NT2/D1 (cell line): ENCODE measurements around the gene FRMD3.

Source experiments
- DNase-seq: peaks from one replicate; pipeline ENCODE4 v3.0.0-alpha.2; 2011; ENCODE audit warnings: low read depth, low spot score
- H3K27me3 ChIP-seq: 2 replicates; pipeline ENCODE4 v1.6.0; 2011; ENCODE audit warnings: mild to moderate bottlenecking; ENCODE audit not compliant: insufficient read length, insufficient read depth
- H3K36me3 ChIP-seq: 2 replicates; pipeline ENCODE4 v1.6.1; 2011; ENCODE audit warnings: mild to moderate bottlenecking, low read length, mixed read lengths; ENCODE audit not compliant: insufficient read depth, insufficient read length
- H3K4me1 ChIP-seq: 2 replicates; pipeline ENCODE4 v1.5.1; 2011; ENCODE audit not compliant: insufficient read depth, insufficient read length
- H3K4me3 ChIP-seq: 2 replicates; pipeline ENCODE4 v1.5.1; 2011; ENCODE audit warnings: low read depth; ENCODE audit not compliant: insufficient read length
- H3K9ac ChIP-seq: 2 replicates; pipeline ENCODE4 v1.6.0; 2011; ENCODE audit warnings: low read depth; ENCODE audit not compliant: insufficient read length
- H3K9me3 ChIP-seq: 2 replicates; pipeline ENCODE4 v1.5.1; 2011; ENCODE audit warnings: mild to moderate bottlenecking, low read length; ENCODE audit not compliant: insufficient read depth
- SUZ12 ChIP-seq: IDR thresholded peaks from 2 replicates; pipeline ENCODE4 v1.6.1; 2011; ENCODE audit not compliant: insufficient read length, insufficient read depth; ENCODE audit errors: extremely low read depth
- YY1 ChIP-seq: IDR thresholded peaks from 2 replicates; pipeline ENCODE4 v1.6.1; 2011; ENCODE audit not compliant: insufficient read length, insufficient read depth
- ZNF274 ChIP-seq: IDR thresholded peaks from 2 replicates; pipeline ENCODE4 v1.6.1; 2011; ENCODE audit warnings: mild to moderate bottlenecking, low read depth, low read length

Gene FRMD3

DNA sequence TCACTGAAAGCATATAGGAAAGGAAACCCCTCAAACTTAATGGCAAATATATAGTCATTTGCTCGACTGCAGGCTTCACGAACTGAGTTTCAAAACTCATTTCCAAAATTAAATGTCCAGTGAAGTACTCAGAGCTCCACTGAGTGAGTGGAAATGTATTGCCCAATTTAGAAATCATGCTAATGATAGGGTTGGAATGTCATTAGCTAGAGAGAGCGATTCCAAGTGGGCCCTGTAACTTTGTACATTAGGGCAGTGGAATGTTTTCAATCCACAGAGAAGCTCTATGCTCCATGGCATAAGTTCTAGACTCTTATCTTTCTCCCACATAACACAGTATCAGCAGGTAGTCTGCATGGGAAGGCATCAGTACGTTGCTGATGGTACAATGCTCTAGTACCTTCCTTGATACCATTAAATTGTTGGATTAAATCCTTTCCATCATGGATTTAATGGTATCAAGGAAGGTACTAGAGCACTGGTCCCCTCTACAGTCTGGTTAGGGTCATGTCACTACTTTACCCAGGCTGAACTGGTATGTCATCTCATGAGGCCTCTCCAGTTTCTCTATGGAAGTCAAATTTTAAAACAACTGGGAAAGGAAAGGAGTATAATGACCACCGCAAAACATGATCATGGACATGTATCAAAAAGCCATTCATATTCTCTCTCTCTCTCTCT is 292.1 kb downstream of the FRMD3 start:
- Histone ChIP-seq H3K4me3 (no peak overlapping the region), H3K9ac (no peak overlapping the region), H3K9me3 (no peaks in the 10 kb centered on the region; the same call in 1 of the 2 replicates), H3K36me3 (no peaks in the 10 kb centered on the region), H3K27me3 (no peaks in the 10 kb centered on the region), H3K4me1 (no peaks in the 10 kb centered on the region)
- TF ChIP-seq YY1 (no peak), SUZ12 (no peak), ZNF274 (no peak)
- no peak for DNase-seq

DNA sequence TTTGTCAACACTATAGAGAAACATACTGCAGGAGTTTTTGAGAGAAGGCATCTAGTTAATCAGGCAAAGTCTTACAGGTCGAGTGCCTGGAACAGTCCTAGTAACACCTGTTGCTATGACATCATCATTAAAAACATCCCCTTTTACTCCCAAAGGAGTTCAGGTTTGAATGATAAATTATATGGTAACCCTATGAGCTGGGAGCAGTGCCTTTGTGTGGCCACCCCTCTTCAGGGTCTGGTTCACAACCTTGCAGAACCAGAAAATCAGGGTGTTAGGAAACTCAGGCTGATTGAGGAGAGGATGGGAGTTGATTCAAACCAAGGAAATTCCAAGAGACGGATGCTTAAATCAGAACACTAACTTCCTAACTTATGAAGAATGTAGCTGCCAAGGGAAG is 296.1 kb downstream of the FRMD3 start:
- Histone ChIP-seq H3K9me3 (no peaks in the 10 kb centered on the region; the same call in 1 of the 2 replicates), H3K9ac (no peak overlapping the region), H3K4me1 (no peaks in the 10 kb centered on the region), H3K36me3 (no peaks in the 10 kb centered on the region), H3K4me3 (no peak overlapping the region), H3K27me3 (no peaks in the 10 kb centered on the region)
- TF ChIP-seq SUZ12 (no peak), ZNF274 (no peak), YY1 (no peak)
- no peak for DNase-seq

DNA sequence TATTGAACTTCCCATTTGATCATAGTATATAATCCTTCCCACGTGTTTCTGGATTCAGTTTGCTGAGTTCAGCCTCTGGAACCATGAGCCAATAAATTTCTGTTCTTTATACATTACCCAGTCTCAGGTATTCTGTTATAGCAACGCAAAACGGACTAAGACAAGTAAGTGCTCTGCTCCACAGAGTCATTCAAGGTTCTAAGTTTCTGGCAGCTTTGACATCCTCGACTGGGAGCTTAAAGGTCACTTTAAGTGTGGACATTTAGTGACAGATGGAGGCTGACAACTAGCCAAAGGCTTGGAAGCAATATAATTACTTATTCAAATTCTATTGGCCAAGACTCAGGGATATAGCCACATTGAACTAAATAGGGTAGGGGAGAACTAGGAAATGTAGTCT is 297.5 kb downstream of the FRMD3 start:
- Histone ChIP-seq H3K36me3 (no peaks in the 10 kb centered on the region), H3K27me3 (no peaks in the 10 kb centered on the region), H3K4me1 (no peaks in the 10 kb centered on the region), H3K4me3 (no peak overlapping the region), H3K9ac (no peak overlapping the region), H3K9me3 (no peaks in the 10 kb centered on the region; the same call in 1 of the 2 replicates)
- no peak for DNase-seq
- TF ChIP-seq YY1 = no peak
- TF ChIP-seq ZNF274 = no peak
- no peak for TF ChIP-seq SUZ12

DNA sequence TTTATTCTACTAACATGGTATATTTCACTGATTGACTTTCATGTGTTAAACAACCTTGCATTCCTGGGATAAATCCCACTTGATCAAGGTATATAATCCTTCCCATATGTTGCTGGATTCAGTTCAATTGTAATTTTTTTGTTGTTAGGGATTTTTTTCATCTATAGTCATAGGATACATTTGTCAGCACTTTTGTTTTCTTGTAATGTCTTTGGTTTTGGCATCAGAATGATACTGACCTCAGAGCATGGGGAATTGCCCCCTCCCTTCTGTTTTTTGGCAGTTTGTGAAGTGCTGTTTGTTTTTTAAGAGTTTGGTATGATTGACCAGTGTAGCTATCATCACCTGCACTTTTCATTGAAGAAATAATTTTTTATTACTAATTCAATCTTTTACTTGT is 298.5 kb downstream of the FRMD3 start:
- TF ChIP-seq YY1 (no peak), SUZ12 (no peak)
- H3K9ac ChIP-seq = no peak overlapping the region

DNA sequence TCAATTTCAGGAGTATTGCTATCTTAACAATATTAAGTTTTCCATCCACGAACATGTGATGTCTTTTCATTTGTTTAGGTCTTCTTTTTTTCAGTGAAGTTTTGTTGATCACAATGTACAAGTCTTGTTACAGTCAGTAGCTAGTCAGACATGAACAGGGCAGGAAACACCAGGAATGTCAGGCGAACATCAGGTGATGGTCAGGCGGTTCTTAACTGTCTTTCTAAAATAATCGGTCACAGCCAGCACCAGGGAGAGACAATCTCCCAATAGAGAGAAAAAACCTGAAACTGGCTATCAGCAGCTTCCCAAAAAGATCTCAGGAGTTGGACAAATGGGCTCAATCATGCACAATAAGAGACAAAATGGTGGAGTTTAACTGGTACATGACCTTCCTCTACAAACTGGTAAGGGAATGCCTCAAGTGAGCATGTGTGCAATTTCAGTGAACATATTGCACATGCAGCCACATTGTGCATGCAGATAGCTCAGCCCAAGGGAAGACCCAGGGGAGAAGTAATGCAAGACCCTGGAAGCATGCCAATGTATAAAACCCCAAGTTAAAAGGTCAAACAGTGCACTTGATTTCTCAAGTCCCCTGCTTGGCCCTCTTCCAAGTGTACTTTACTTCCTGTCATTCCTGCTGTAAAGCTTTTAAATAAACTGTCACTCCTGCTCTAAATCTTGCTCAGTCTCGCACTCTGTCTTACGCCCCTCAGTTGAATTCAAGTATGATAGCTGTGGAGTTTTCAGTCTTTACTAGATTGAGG is 299.1 kb downstream of the FRMD3 start:
- H3K4me3 ChIP-seq = no peak overlapping the region
- no peaks in the 10 kb centered on the region for H3K9me3 ChIP-seq
- no peak for DNase-seq
- no peak overlapping the region for H3K9ac ChIP-seq
- TF ChIP-seq SUZ12 (no peak), YY1 (no peak)
- no peaks in the 10 kb centered on the region for H3K27me3 ChIP-seq
- H3K4me1 ChIP-seq = no peaks in the 10 kb centered on the region
- no peaks in the 10 kb centered on the region for H3K36me3 ChIP-seq

More for the DNA sequence above, 298.5 kb downstream of the FRMD3 start:
- DNase-seq = no peak
- Histone ChIP-seq H3K36me3 (no peaks in the 10 kb centered on the region), H3K27me3 (no peaks in the 10 kb centered on the region), H3K9me3 (no peaks in the 10 kb centered on the region; the same call in 1 of the 2 replicates), H3K4me1 (no peaks in the 10 kb centered on the region), H3K4me3 (no peak overlapping the region)

DNA sequence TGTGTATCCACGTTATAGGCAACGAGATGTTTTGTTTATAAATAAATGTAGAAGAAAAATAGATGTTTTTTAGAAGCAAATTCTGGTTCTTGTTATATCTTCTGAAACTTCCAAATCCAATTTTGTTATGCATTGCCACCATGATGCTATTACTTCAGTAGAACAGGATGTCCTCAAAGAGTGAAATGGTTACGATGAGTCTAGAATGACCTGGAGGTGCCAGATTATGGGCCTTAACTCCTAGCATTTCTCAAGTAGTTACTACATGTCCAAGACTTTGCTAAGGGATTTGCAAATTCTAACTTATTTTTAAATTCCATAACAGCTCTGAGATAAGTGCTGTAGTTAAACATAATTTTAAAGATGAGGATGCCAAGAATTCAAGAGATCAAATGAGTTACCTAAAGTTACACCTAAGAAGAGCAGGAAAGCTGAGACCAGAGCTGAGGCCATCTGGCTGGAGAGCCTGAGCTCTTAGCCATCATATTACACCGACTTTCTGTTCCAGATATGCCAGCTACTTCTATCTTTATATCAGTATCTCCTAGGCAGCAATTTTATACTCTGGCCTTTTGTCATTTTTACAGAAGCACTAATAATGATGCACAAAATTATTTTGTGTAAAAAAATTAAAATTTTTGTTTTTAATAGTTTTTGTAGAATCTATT is 302.0 kb downstream of the FRMD3 start:
- no peak overlapping the region for H3K4me3 ChIP-seq
- no peaks in the 10 kb centered on the region for H3K9me3 ChIP-seq
- DNase-seq = no peak
- H3K4me1 ChIP-seq = no peaks in the 10 kb centered on the region
- TF ChIP-seq YY1 = no peak
- no peak for TF ChIP-seq ZNF274
- TF ChIP-seq SUZ12 = no peak
- no peaks in the 10 kb centered on the region for H3K27me3 ChIP-seq
- H3K9ac ChIP-seq = no peak overlapping the region
- no peaks in the 10 kb centered on the region for H3K36me3 ChIP-seq

DNA sequence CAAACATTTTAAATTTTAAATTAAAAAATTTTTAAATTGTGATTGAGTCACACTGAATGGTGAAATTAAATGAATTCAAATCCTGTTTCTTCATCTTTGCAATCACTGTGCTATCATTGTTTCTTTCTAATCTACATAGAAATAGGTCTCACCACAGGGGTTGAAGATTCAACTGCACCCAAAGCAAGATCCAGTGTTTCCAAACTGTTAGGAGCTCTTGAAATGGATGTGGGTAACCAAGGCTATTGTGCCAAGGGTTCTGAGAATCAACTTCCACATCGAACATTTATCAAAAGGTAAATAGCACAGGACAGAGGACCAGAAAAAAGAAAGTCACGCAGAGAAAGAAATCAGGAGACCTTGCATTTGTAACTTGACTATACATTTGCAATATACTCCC is 302.7 kb downstream of the FRMD3 start:
- TF ChIP-seq YY1 = no peak
- no peak for TF ChIP-seq SUZ12
- no peak for TF ChIP-seq ZNF274
- H3K4me1 ChIP-seq = no peaks in the 10 kb centered on the region
- no peaks in the 10 kb centered on the region for H3K27me3 ChIP-seq
- H3K4me3 ChIP-seq = no peak overlapping the region
- H3K9me3 ChIP-seq = no peaks in the 10 kb centered on the region
- DNase-seq = peak; percentile 43
- H3K9ac ChIP-seq = no peak overlapping the region
- H3K36me3 ChIP-seq = no peaks in the 10 kb centered on the region
